ENCODE data around the gene SIX5. TPM values are rescaled to one million over a fixed set of nuclear protein-coding genes. Genes with fewer than 3 reads are reported as not detected.

Gene SIX5
- total RNA-seq, 1 donor from 2014 or later: 21.9 TPM

DNA sequence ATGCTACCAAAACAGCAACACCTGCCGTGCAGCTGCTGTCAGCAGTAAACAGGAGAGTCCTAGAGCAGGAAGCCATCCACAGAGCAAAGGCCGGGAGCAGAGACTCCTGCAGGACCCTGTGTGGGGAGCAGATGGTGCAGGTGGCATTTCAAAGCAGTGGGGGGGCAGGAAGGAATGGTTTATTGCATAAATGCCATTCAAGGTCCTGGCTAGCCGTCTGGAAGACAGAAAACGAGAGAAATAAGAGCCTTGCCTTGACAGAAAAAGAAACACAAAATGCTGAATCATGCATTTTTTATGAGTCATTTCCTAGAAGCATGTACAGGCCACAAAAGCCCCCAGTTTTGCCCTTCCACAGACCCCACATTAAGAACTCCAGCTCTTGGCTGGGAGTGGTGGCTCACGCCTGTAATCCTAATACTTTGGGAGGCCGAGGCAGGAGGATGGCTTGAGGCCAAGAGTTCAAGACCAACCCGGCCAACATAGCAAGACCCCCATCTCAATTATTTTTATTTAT is 40.6 kb upstream of the SIX5 start:
- Mint-ChIP-seq H3K27me3 (ENCODE audit: unreplicated experiment) (peaks cover 14% of the 10 kb centered on the region), H3K4me1 (ENCODE audit: unreplicated experiment) (no peaks in the 10 kb centered on the region), H3K36me3 (ENCODE audit: low read depth, unreplicated experiment) (peaks cover 6% of the 10 kb centered on the region), H3K9me3 (ENCODE audit: unreplicated experiment) (no peaks in the 10 kb centered on the region), H3K27ac (ENCODE audit: unreplicated experiment) (no peak overlapping the region), H3K4me3 (ENCODE audit: unreplicated experiment) (no peak overlapping the region)
- no peak for TF ChIP-seq CTCF (IDR thresholded peaks at IDR 0.05; ENCODE audit: unreplicated experiment)
- no peak for DNase-seq (ENCODE audit: low spot score)

DNA sequence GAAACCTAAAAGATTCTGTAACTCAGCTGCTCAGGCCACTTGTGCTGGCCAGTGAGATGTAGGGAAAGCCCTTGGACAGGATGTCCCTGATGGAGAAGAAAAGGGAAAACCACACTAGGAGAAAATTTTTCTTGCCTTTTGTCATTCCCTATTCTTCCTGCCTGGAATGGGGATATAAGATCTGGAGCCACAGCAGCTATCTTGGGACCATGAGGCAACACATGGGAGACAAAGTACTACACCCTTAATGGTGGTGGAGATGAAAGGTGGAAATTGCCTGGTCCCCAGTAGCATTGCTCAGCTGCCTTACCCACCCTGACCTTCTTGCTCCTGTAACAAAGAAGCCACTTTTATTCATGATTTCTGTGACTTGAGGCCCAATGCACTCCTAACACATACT is 36.7 kb upstream of the SIX5 start:
- Mint-ChIP-seq H3K27ac (ENCODE audit: unreplicated experiment) (no peak overlapping the region), H3K27me3 (ENCODE audit: unreplicated experiment) (peaks cover 12% of the 10 kb centered on the region), H3K36me3 (ENCODE audit: low read depth, unreplicated experiment) (no peaks in the 10 kb centered on the region), H3K4me1 (ENCODE audit: unreplicated experiment) (no peaks in the 10 kb centered on the region), H3K9me3 (ENCODE audit: unreplicated experiment) (no peaks in the 10 kb centered on the region), H3K4me3 (ENCODE audit: unreplicated experiment) (no peak overlapping the region)
- no peak for DNase-seq (ENCODE audit: low spot score)
- no peak for TF ChIP-seq CTCF (IDR thresholded peaks at IDR 0.05; ENCODE audit: unreplicated experiment)

DNA sequence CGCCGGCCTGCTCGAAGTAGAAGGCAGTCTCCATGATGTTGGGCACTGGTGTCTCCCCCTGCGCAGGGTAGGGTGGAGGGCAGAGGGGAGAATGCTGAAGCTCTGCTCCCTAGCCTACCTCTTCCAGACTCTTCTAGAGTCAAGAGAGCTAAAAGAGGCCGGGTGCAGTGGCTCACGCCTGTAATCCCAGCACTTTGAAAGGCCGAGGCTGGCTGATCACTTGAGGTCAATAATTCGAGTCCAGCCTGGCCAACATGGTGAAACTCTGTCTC is 35.8 kb upstream of the SIX5 start:
- H3K36me3 Mint-ChIP-seq (ENCODE audit: low read depth, unreplicated experiment): no peaks in the 10 kb centered on the region
- no peaks in the 10 kb centered on the region for H3K9me3 Mint-ChIP-seq (ENCODE audit: unreplicated experiment)
- no peak for DNase-seq (ENCODE audit: low spot score)
- H3K4me1 Mint-ChIP-seq (ENCODE audit: unreplicated experiment): no peaks in the 10 kb centered on the region
- peaks cover 14% of the 10 kb centered on the region for H3K27me3 Mint-ChIP-seq (ENCODE audit: unreplicated experiment)
- no peak for TF ChIP-seq CTCF (IDR thresholded peaks at IDR 0.05; ENCODE audit: unreplicated experiment)
- no peak overlapping the region for H3K27ac Mint-ChIP-seq (ENCODE audit: unreplicated experiment)
- no peak overlapping the region for H3K4me3 Mint-ChIP-seq (ENCODE audit: unreplicated experiment)

DNA sequence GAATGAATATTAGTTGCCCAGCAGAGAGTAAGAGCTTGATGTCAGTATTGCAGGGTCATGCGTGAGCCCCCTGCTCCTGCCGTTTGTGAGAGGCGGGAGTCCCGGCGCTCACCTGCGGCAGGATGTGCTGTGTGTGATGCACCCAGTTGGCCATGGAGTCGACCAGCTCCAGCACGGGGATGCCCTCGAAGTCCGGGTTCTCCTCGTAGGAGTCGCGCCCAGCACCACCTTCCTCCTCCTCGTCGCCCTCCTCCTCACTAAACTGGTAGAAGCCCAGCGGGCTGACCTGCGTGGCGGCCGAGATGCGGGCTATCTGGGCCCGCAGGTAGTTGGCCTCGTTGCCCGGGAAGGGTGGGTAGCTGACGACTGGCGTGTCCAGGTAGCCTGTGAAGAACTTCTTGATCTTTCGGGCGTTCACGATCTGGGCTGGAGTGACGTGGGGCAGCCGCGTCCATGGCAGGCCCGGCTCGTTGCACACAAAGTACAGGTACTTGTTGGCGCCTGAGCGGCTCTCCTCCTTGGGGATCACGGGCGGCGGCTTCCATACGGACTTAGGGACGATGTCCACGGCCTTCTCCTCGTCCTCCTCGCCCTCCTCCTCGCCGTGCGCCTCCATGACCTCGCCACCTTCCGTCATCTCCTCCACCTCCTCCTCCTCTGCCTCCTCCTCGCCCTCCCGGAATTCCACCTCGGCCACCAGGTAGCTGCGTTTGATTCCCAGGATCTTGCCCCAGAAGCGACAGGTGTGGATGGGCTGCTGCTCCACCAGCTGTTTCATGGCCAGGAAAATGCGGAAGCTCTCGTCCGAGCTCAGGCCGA is 35.3 kb upstream of the SIX5 start:
- Mint-ChIP-seq H3K9me3 (ENCODE audit: unreplicated experiment) (no peaks in the 10 kb centered on the region), H3K27ac (ENCODE audit: unreplicated experiment) (no peak overlapping the region), H3K36me3 (ENCODE audit: low read depth, unreplicated experiment) (no peaks in the 10 kb centered on the region), H3K4me3 (ENCODE audit: unreplicated experiment) (no peak overlapping the region), H3K27me3 (ENCODE audit: unreplicated experiment) (peaks cover 15% of the 10 kb centered on the region), H3K4me1 (ENCODE audit: unreplicated experiment) (no peaks in the 10 kb centered on the region)
- no peak for DNase-seq (ENCODE audit: low spot score)
- TF ChIP-seq CTCF (IDR thresholded peaks at IDR 0.05; ENCODE audit: unreplicated experiment): no peak

DNA sequence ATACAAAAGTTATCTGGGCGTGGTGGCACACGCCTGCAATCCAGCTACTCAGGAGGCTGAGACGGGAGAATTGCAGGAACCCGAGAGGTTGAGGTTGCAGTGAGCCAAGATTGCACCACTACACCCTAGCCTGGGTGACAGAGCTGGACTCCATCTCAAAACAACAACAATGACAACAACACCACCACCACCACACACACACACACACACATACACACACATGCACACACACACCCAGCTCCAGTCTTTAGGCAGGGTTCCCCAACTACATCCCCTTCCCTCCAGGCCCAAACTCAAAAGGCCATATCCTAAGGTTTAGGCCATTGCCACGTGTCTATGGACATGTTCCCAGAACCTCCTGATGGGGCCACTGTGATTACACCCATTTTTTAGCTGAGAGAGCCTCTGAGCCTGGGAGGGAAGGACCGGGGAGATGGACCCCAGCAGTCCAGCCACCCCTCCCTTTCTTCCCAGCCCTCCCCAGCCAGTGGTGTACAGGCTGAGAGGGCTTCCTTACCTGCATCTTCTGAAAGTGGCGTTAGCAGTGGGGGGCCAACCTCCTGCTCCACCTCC is 32.6 kb upstream of the SIX5 start:
- Mint-ChIP-seq H3K36me3 (ENCODE audit: low read depth, unreplicated experiment) (no peaks in the 10 kb centered on the region), H3K27me3 (ENCODE audit: unreplicated experiment) (peaks cover 18% of the 10 kb centered on the region), H3K4me3 (ENCODE audit: unreplicated experiment) (no peak overlapping the region), H3K4me1 (ENCODE audit: unreplicated experiment) (peaks cover 5% of the 10 kb centered on the region), H3K9me3 (ENCODE audit: unreplicated experiment) (no peaks in the 10 kb centered on the region), H3K27ac (ENCODE audit: unreplicated experiment) (no peak overlapping the region)
- no peak for DNase-seq (ENCODE audit: low spot score)
- no peak for TF ChIP-seq CTCF (IDR thresholded peaks at IDR 0.05; ENCODE audit: unreplicated experiment)
